Dendritic cell treated with granulocyte-macrophage colony-stimulating factor and Interleukin-4, amounts not matched to agents 40 ng/mL and 50 ng/mL, for 4 days (primary cell): ENCODE results near the gene PIP5K1B.
"Not testable (repeated sequence)": the region's sequence is repeated elsewhere in the genome, so short reads cannot be mapped to it uniquely, and the experiment has no call there.

ENCODE experiments used
- H3K27ac Mint-ChIP-seq: one replicate; pipeline ENCODE4 v1.8.0; 2022; ENCODE audit warnings: mild to moderate bottlenecking, mixed read lengths
- H3K27me3 Mint-ChIP-seq: one replicate; pipeline ENCODE4 v1.8.0; 2022; ENCODE audit warnings: mild to moderate bottlenecking, mixed read lengths
- H3K36me3 Mint-ChIP-seq: one replicate; pipeline ENCODE4 v1.8.0; 2022; ENCODE audit warnings: low read depth, mixed read lengths
- H3K4me1 Mint-ChIP-seq: one replicate; pipeline ENCODE4 v1.8.0; 2022; ENCODE audit warnings: low read depth, mixed read lengths
- H3K4me3 Mint-ChIP-seq: one replicate; pipeline ENCODE4 v1.8.0; 2022; ENCODE audit warnings: mild to moderate bottlenecking, moderate library complexity, mixed read lengths
- H3K9me3 Mint-ChIP-seq: one replicate; pipeline ENCODE4 v1.8.0; 2022; ENCODE audit warnings: mixed read lengths
- intact Hi-C: fragments of 100-400 bp; cut with micrococcal nuclease; formaldehyde crosslinking; loops from one replicate; pipeline ENCODE4 v1.15.0; 2022

PIP5K1B gene

DNA sequence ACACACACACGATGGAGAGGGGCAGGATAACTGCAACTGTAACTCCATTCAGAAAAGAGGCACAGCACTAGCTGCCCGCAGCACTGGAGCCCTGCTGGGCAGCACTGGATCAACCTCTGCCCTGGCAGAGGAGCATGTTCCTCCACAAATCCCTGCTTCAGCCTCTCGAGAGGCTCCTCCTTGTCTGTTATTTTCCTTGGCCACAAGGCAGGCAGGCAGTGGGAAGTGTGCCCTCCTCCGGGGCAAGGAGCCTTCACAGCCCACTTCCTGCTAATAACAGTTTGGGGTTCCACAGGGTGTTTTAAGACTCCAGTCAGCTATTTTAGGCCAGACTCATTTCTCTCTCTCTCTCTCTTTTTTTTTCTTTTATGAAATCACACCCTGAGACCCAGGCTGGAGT is 342.3 kb downstream of the PIP5K1B start:
- intact Hi-C loops = no loop called here
- Mint-ChIP-seq H3K36me3 (peaks cover 34% of the 10 kb centered on the region), H3K27me3 (no peaks in the 10 kb centered on the region), H3K4me3 (no peak overlapping the region), H3K27ac (no peak overlapping the region), H3K4me1 (peaks cover 20% of the 10 kb centered on the region), H3K9me3 (no peaks in the 10 kb centered on the region)

DNA sequence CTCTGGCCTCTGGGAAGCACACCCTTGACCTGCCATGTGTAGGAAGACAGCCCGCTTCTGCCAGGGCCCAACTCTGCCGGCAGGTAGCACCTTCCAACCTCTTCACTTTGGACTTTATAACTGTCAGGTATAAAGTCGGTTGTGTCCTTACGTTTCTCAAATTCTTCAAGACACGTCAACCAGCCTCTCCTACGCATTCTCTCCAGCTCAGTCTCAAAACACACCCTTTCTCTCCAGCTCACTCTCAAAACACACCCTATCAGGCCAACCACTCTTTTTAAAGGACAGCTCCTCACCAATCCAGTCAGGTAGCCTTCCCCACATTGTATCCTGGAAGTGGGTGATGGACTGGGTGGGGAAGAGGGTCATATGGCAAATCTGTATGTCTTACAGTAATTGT is 344.1 kb downstream of the PIP5K1B start:
- Mint-ChIP-seq H3K36me3 (peaks cover 41% of the 10 kb centered on the region), H3K9me3 (no peaks in the 10 kb centered on the region), H3K4me1 (peaks cover 16% of the 10 kb centered on the region), H3K27ac (no peak overlapping the region), H3K4me3 (no peak overlapping the region), H3K27me3 (no peaks in the 10 kb centered on the region)
- intact Hi-C loops = no loop called here

DNA sequence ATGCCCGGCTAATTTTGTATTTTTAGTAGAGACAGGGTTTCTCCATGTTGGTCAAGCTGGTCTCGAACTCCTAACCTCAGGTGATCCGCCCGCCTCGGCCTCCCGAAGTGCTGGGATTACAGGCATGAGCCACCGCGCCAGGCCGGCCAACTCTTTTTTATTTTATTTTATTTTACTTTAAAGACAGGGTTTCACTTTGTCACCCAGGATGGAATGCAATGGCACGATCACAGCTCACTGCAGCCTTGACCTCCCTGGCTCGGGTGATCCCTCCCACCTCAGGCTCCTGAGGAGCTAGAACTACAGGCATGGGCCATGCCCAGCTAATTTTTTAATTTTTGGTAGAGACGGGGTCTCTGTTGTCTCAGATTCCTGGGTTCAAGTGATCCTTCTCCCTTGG is 345.9 kb downstream of the PIP5K1B start:
- intact Hi-C loops, H3K27me3 Mint-ChIP-seq, H3K27ac Mint-ChIP-seq, H3K4me3 Mint-ChIP-seq, H3K9me3 Mint-ChIP-seq: not testable (repeated sequence)
- H3K36me3 Mint-ChIP-seq = peaks cover 42% of the 10 kb centered on the region
- peaks cover 14% of the 10 kb centered on the region for H3K4me1 Mint-ChIP-seq

DNA sequence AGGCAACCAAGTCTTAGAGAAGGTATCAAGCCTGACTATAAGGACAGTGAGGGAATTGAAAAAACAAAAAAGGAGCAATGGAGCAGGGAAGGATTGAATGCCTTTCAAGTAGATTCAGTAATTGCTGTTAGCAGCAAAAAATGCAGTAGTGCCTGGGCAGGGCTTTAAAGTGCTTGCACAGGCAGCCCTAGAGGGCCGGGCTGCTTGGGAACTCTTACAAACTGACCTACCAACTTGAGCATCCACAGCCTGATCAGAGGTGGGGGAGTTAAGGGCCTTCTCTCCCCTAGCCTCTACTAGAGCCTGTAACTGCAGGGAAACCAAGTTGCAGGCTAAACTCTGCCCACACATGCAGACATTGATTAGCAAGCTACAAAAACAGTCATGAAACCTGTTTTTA is 349.9 kb downstream of the PIP5K1B start:
- no peak overlapping the region for H3K27ac Mint-ChIP-seq
- H3K36me3 Mint-ChIP-seq = peaks cover 35% of the 10 kb centered on the region
- peaks cover 5% of the 10 kb centered on the region for H3K4me1 Mint-ChIP-seq
- H3K27me3 Mint-ChIP-seq = no peaks in the 10 kb centered on the region
- H3K4me3 Mint-ChIP-seq = no peak overlapping the region
- no peaks in the 10 kb centered on the region for H3K9me3 Mint-ChIP-seq
- intact Hi-C loops = loop anchor here (1.0 kb wide), 1 partner anchor 138 kb away; no protein-coding TSS in a partner anchor

DNA sequence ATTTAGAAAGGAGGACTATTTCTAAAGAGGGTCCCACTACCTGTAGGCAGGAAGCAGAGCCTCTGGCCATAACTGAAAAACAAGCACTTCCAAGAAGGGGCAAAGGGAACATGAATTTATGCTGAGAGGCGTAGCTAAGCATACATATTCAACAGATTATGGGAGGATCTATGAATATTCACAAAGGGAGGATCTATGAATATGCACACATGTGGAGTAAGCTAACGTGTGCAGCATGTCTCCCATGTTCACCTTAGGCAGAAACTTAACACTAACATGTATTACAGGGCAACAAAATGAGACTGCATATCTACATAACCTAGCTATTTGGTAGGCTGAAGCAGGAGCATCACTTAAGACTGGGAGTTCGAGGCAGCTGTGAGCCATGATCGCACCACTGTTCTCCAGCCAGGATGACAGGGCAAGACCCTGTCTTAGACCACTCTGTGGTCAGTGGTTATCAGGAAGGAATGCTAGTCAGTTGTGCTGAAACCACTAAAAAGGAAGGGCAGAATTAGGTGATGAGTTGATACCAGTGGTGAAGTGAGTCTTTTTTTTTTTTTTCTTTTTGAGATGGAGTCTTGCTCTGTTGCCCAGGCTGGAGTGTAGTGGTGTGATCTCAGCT is 351.3 kb downstream of the PIP5K1B start:
- Mint-ChIP-seq H3K9me3 (no peaks in the 10 kb centered on the region), H3K36me3 (peaks cover 42% of the 10 kb centered on the region), H3K27ac (no peak overlapping the region), H3K27me3 (no peaks in the 10 kb centered on the region), H3K4me3 (no peak overlapping the region), H3K4me1 (peaks cover 5% of the 10 kb centered on the region)
- intact Hi-C loops = no loop called here

DNA sequence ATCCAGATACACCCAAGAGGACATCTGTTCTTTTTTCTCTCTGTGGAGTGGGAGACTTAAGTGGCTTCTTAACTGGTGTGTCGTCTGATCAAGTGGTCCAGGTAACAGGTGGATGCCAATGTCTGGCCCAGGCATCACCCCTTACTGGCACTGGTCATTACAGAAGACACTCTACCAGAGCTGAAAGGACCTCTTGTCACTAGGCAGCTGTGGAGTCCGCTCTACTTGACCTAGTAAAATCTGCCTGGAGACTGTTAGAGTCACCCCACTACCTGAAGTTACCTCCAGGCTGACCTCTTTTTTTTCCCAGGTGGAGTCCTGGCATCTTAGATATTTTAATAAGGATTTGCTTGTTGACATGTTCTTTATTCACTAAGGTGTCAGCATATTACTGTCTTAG is 353.1 kb downstream of the PIP5K1B start:
- H3K27ac Mint-ChIP-seq = no peak overlapping the region
- peaks cover 5% of the 10 kb centered on the region for H3K4me1 Mint-ChIP-seq
- intact Hi-C loops = no loop called here
- H3K4me3 Mint-ChIP-seq = no peak overlapping the region
- no peaks in the 10 kb centered on the region for H3K27me3 Mint-ChIP-seq
- peaks cover 40% of the 10 kb centered on the region for H3K36me3 Mint-ChIP-seq
- H3K9me3 Mint-ChIP-seq = no peaks in the 10 kb centered on the region
